Trophoblast cell (in vitro differentiated cells and primary cell): Measurements from ENCODE around the gene WDR27.
"Not testable (repeated sequence)": the region's sequence is repeated elsewhere in the genome, so short reads cannot be mapped to it uniquely, and the experiment has no call there.

ENCODE experiments used
- DNase-seq, 2 donors: peaks; one replicate each; pipeline ENCODE4 v3.0.0-alpha.2; 2016
- H2AFZ ChIP-seq: 2 replicates; pipeline ENCODE4 v1.6.1; 2013; ENCODE audit warnings: low read length, moderate library complexity, mild to moderate bottlenecking; ENCODE audit not compliant: insufficient read depth, poor library complexity
- H2AK5ac ChIP-seq: 2 replicates; pipeline ENCODE4 v1.6.1; 2013; ENCODE audit warnings: mild to moderate bottlenecking, low read length
- H2BK120ac ChIP-seq: 2 replicates; pipeline ENCODE4 v1.6.1; 2013; ENCODE audit warnings: low read length, mild to moderate bottlenecking, moderate library complexity; ENCODE audit not compliant: insufficient read depth, poor library complexity
- H2BK12ac ChIP-seq: 2 replicates; pipeline ENCODE4 v1.6.1; 2013; ENCODE audit warnings: mild to moderate bottlenecking, low read length, moderate library complexity
- H2BK5ac ChIP-seq: 2 replicates; pipeline ENCODE4 v1.6.1; 2013; ENCODE audit warnings: low read length, low read depth, moderate library complexity, mild to moderate bottlenecking; ENCODE audit not compliant: poor library complexity
- H3K14ac ChIP-seq: 2 replicates; pipeline ENCODE4 v1.6.1; 2013; ENCODE audit warnings: mild to moderate bottlenecking, low read length
- H3K18ac ChIP-seq: 2 replicates; pipeline ENCODE4 v1.6.1; 2013; ENCODE audit warnings: mild to moderate bottlenecking, low read length
- H3K23ac ChIP-seq: 2 replicates; pipeline ENCODE4 v1.6.1; 2013; ENCODE audit warnings: low read length
- H3K27ac ChIP-seq: 2 replicates; pipeline ENCODE4 v1.5.1; 2013; ENCODE audit warnings: low read depth, mild to moderate bottlenecking, inconsistent platforms, low read length, moderate library complexity
- H3K27me3 ChIP-seq: 2 replicates; pipeline ENCODE4 v1.6.1; 2013; ENCODE audit warnings: inconsistent platforms, mild to moderate bottlenecking, low read length, moderate library complexity; ENCODE audit not compliant: insufficient read depth
- H3K36me3 ChIP-seq, 2 experiments: 1 replicate in 1 of 2; 2 replicates in 1 of 2; pipeline ENCODE4 v1.6.1; 2013; ENCODE audit warnings: low read length in 2 of 2, mild to moderate bottlenecking in 2 of 2, moderate library complexity in 1 of 2; ENCODE audit not compliant: insufficient read depth in 2 of 2, control insufficient read depth in 1 of 2
- H3K4ac ChIP-seq: 2 replicates; pipeline ENCODE4 v1.6.1; 2013; ENCODE audit warnings: low read depth, mild to moderate bottlenecking, low read length, moderate library complexity
- H3K4me1 ChIP-seq, 2 experiments: 1 replicate in 1 of 2; 2 replicates in 1 of 2; pipeline ENCODE4 v1.6.1; 2013; ENCODE audit warnings: low read length in 2 of 2, mild to moderate bottlenecking in 2 of 2, moderate library complexity in 1 of 2; ENCODE audit not compliant: insufficient read depth in 2 of 2, control insufficient read depth in 1 of 2
- H3K4me2 ChIP-seq: 2 replicates; pipeline ENCODE4 v1.6.1; 2013; ENCODE audit warnings: inconsistent platforms, mild to moderate bottlenecking, low read length, moderate library complexity
- H3K4me3 ChIP-seq: 2 replicates; pipeline ENCODE4 v1.5.1; 2013; ENCODE audit warnings: mild to moderate bottlenecking, low read depth, low read length, inconsistent platforms
- H3K79me1 ChIP-seq: one replicate; pipeline ENCODE4 v1.6.1; 2013; ENCODE audit warnings: low read length
- H3K79me2 ChIP-seq: 2 replicates; pipeline ENCODE4 v1.6.1; 2013; ENCODE audit warnings: low read length, mild to moderate bottlenecking; ENCODE audit not compliant: control insufficient read depth, insufficient read depth, poor library complexity
- H3K9ac ChIP-seq: 2 replicates; pipeline ENCODE4 v1.6.1; 2013; ENCODE audit warnings: mild to moderate bottlenecking, low read length
- H3K9me3 ChIP-seq: 2 replicates; pipeline ENCODE4 v1.6.1; 2013; ENCODE audit warnings: low read depth, mild to moderate bottlenecking, control low read depth, inconsistent platforms, low read length; ENCODE audit not compliant: insufficient read depth
- H4K12ac ChIP-seq: 2 replicates; pipeline ENCODE4 v1.6.1; 2013; ENCODE audit warnings: low read depth, mild to moderate bottlenecking, low read length, moderate library complexity
- H4K8ac ChIP-seq: 2 replicates; pipeline ENCODE4 v1.6.1; 2013; ENCODE audit warnings: low read depth, mild to moderate bottlenecking, low read length, moderate library complexity
- H4K91ac ChIP-seq: one replicate; pipeline ENCODE4 v1.6.1; 2013; ENCODE audit warnings: low read depth, mild to moderate bottlenecking, low read length, moderate library complexity
- WGBS: extraction: QIAGEN DNeasy Blood & Tissue Kit; methylation state at CpG from one replicate; pipeline ENCODE4 v1.1.7; 2013; ENCODE audit warnings: missing lambda C conversion rate; ENCODE audit not compliant: insufficient read length, insufficient coverage; ENCODE audit errors: extremely low coverage; 5-methylcytosine and 5-hydroxymethylcytosine counted together

The WDR27 gene

GRCh38 chr6:169472786-169473416 is 228.9 kb downstream of the WDR27 start:
- no peak overlapping the region for H2BK5ac ChIP-seq
- no peak overlapping the region for H3K4ac ChIP-seq
- no peak overlapping the region for H3K4me3 ChIP-seq
- H2AK5ac ChIP-seq = no peak overlapping the region
- no peak overlapping the region for H3K4me2 ChIP-seq
- no peaks in the 10 kb centered on the region for H3K27me3 ChIP-seq
- H3K14ac ChIP-seq = no peak overlapping the region
- peaks cover 5% of the 10 kb centered on the region for H3K9me3 ChIP-seq
- H3K4me1 ChIP-seq = no peaks in the 10 kb centered on the region
- H3K79me2 ChIP-seq = no peaks in the 10 kb centered on the region
- no peak for DNase-seq
- no CpG with 5 or more reads among the region's 3 CpGs for WGBS
- no peak overlapping the region for H2BK120ac ChIP-seq
- H3K36me3 ChIP-seq = no peaks in the 10 kb centered on the region
- H2BK12ac ChIP-seq = no peak overlapping the region
- H3K27ac ChIP-seq = no peak overlapping the region
- no peak overlapping the region for H3K9ac ChIP-seq
- no peak overlapping the region for H2AFZ ChIP-seq
- no peak overlapping the region for H3K18ac ChIP-seq
- no peak overlapping the region for H4K8ac ChIP-seq
- H3K79me1 ChIP-seq = no peaks in the 10 kb centered on the region
- H3K23ac ChIP-seq = no peak overlapping the region
- no peak overlapping the region for H4K12ac ChIP-seq
- H4K91ac ChIP-seq = no peak overlapping the region

GRCh38 chr6:169470790-169471189 is 231.0 kb downstream of the WDR27 start:
- no peak overlapping the region for H2AFZ ChIP-seq
- no peak overlapping the region for H2BK120ac ChIP-seq
- WGBS = no CpG with 5 or more reads among the region's 2 CpGs
- no peak overlapping the region for H4K8ac ChIP-seq
- no peak overlapping the region for H3K4me3 ChIP-seq
- no peak for DNase-seq
- no peak overlapping the region for H3K4me2 ChIP-seq
- H3K9me3 ChIP-seq = peaks cover 11% of the 10 kb centered on the region
- H3K27ac ChIP-seq = no peak overlapping the region
- H3K4ac ChIP-seq = no peak overlapping the region
- H2BK5ac ChIP-seq = no peak overlapping the region
- H3K79me2 ChIP-seq = no peaks in the 10 kb centered on the region
- H3K79me1 ChIP-seq = no peaks in the 10 kb centered on the region
- H3K23ac ChIP-seq = no peak overlapping the region
- H3K27me3 ChIP-seq = no peaks in the 10 kb centered on the region
- H3K36me3 ChIP-seq = peaks cover 0 to 2% of the 10 kb centered on the region in 2 experiments
- H3K4me1 ChIP-seq = no peaks in the 10 kb centered on the region
- H2BK12ac ChIP-seq = no peak overlapping the region
- H3K18ac ChIP-seq = no peak overlapping the region
- no peak overlapping the region for H2AK5ac ChIP-seq
- no peak overlapping the region for H3K14ac ChIP-seq
- H4K12ac ChIP-seq = no peak overlapping the region
- H4K91ac ChIP-seq = no peak overlapping the region
- no peak overlapping the region for H3K9ac ChIP-seq

- no peaks in the 10 kb centered on the region for H3K27me3 ChIP-seq
- WGBS = no CpG with 5 or more reads among the region's 1 CpG
- no peak overlapping the region for H2AFZ ChIP-seq
- H2BK12ac ChIP-seq = no peak overlapping the region
- H4K12ac ChIP-seq = no peak overlapping the region
- H3K79me1 ChIP-seq = no peaks in the 10 kb centered on the region
- no peak overlapping the region for H3K4me3 ChIP-seq
- no peak overlapping the region for H3K18ac ChIP-seq
- H3K4me2 ChIP-seq = no peak overlapping the region
- H2BK5ac ChIP-seq = no peak overlapping the region
- H3K9me3 ChIP-seq = peaks cover 9% of the 10 kb centered on the region
- DNase-seq = no peak
- peaks cover 0 to 2% of the 10 kb centered on the region in 2 experiments for H3K36me3 ChIP-seq
- H3K79me2 ChIP-seq = no peaks in the 10 kb centered on the region
- no peak overlapping the region for H3K27ac ChIP-seq
- H2AK5ac ChIP-seq = no peak overlapping the region
- H3K23ac ChIP-seq = no peak overlapping the region
- H3K9ac ChIP-seq = no peak overlapping the region
- H3K4ac ChIP-seq = no peak overlapping the region
- no peak overlapping the region for H2BK120ac ChIP-seq
- H3K4me1 ChIP-seq = no peaks in the 10 kb centered on the region
- H4K91ac ChIP-seq = no peak overlapping the region
- no peak overlapping the region for H4K8ac ChIP-seq
- no peak overlapping the region for H3K14ac ChIP-seq
Measured at GRCh38 chr6:169469028-169469427, 232.8 kb downstream of the WDR27 start.

- H4K8ac ChIP-seq, H3K18ac ChIP-seq, H3K9ac ChIP-seq, H2BK5ac ChIP-seq, H2BK120ac ChIP-seq, H3K4me2 ChIP-seq, H2AK5ac ChIP-seq, H4K12ac ChIP-seq, H3K4me1 ChIP-seq, H3K9me3 ChIP-seq, H3K27ac ChIP-seq, H2BK12ac ChIP-seq, H2AFZ ChIP-seq, H3K4ac ChIP-seq, H3K27me3 ChIP-seq, H3K36me3 ChIP-seq, H3K79me1 ChIP-seq, H3K14ac ChIP-seq, H3K79me2 ChIP-seq, H3K23ac ChIP-seq, H3K4me3 ChIP-seq, H4K91ac ChIP-seq, DNase-seq: not testable (repeated sequence)
- no CpG with 5 or more reads among the region's 4 CpGs for WGBS
Measured at GRCh38 chr6:169467755-169468154, 234.1 kb downstream of the WDR27 start.
